Measurements from ENCODE around the gene ZNF766. TPM values are rescaled to one million over a fixed set of nuclear protein-coding genes. Genes with fewer than 3 reads are reported as not detected.

ZNF766 gene
- total and polyA plus RNA-seq, 2 of the 8 experiments (the other 6 are each of a cell fraction or from before 2014, with no cell fraction given), result 8.3 to 31.9 TPM

DNA sequence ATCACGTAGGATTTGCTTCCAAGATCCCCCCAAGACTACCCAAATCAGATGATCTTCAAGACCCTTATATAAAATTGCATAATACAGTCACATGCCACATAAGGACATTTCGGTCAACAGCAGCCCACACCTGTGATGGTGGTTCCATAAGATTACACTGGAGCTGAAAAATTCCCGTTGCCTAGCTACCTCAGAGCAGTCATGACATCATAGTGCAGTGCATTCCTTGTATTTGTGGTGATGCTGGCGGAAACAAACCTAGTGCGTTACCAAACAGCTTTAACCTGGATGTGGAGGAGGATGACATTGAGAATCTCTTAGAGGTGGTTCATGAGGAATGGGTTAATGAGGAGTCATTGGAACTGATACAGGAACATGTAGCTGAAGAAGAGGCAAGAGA is 4.8 kb downstream of the ZNF766 start (continued):
- TF ChIP-seq SUZ12 (IDR thresholded peaks at IDR 0.05; ENCODE audit: low read length), result no peak
- no peak for TF ChIP-seq CHD1 (IDR thresholded peaks at IDR 0.05; ENCODE audit: low read depth, low read length)
- TF ChIP-seq TAF7 (optimal IDR thresholded peaks at IDR 0.05; ENCODE audit: borderline replicate concordance, low read depth, low read length), result no peak
- no peak for TF ChIP-seq POLR2A (IDR thresholded peaks at IDR 0.05; ENCODE audit: control extremely low read depth in 1 of 2, low read depth in 2 of 2, low read length in 2 of 2)

All from H1 (cell line).